ENCODE data around the gene TULP4. TPM values are rescaled to one million over a fixed set of nuclear protein-coding genes. Genes with fewer than 3 reads are reported as not detected.
"Not testable (repeated sequence)": the region's sequence is repeated elsewhere in the genome, so short reads cannot be mapped to it uniquely, and the experiment has no call there.

TULP4 gene
- total RNA-seq, 1 donor from 2014 or later, result 134 TPM

DNA sequence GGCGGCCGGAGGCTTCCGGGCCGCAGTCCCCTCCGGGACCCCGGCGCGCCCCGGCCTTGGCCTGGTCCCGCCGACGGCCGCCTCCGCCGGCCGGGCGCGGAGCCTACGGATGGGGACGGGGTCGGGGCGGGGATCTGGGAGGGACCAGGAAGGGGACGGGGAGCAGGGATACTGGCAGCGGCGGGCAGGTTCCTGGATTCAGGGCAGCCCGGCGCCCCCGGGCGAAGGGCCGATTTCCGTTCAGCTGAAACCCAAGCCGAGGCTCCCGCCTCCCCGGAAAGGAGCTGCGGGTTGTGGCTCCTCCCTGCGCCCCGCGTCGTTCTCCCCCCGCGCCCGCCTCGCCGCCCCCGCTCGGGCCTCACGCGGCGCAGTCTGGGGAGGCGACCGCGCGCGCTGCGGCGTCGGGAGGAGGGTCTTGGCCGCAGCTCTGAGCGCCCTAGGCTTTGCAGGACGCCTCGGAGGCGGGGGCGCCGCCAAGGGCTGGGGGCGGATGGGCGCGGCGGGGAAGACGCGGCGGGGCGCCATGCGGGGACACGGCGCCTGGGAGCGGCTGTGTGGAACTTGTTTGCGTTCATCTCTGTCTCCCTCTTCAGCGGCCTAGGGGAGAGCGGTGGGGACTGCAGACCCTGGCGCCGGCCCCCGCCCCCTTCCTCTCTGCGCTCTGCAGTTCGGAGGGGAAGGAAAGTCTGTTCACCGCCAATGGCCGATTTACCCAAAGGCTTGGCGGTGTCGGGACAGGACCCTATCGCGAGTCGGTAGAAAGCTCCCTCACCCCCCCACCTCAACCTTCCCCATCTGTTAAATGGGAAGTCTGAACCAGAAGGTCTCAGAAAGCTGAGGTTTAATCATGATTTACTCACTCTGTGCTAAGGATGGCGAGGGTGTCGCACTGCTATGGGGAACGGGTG is 224.9 kb downstream of the TULP4 start:
- DNase-seq, result no peak

DNA sequence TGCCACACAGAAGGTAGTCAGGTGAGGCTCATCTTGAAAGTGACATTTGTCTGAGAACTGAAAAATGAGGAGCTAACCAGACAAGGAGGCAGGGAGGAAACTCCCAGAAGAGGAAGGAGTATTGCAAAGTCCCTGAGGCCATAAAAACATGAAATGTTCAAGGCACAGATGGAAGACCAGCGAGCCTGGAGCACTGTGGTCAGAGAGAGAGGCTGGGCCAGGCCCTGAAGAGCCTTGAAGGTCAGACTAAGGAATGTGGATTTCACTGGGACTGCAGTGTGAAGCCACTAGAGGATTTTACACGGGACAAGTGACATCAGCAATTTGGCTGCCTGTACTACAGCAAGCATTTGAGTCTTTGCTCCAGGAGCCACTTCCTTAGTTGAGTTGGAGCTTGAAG is 226.5 kb downstream of the TULP4 start:
- DNase-seq, result no peak

DNA sequence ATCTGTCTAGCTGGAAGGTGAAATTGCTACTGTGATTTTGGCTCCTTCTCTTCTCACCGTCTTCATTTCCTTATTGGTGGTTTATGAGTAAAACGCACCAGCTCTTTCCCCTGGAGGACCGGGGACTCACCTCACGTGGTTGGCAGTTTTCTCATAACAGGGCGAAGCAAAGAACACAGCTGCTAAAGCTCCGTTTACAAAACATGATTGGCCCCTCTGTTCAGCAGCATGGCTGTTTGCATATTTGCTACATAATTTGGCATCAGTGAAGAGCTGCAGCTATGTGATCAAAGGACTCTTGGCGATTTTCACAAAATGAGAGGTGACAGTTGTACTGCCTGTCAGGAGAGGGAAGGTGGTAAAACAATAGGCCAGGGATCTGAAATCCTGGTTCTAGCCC is 227.1 kb downstream of the TULP4 start:
- no peak for DNase-seq

DNA sequence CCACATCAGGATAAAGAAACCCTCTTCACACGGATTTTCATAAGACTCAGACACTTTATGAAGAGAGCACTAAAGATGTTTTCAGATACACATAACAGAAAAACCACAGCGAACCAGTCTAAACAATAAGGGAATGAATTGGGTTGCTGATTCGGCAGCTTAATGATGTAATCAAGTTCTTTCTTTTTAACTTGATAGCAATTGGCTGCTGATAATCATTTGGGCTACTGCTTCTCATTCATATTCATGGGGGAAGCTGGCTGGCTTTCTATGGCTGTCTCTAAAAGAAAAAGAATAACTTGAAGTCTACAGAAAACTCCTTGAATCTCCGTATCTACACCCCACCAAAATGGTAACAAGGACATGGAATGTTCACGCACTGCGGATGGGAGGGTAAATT is 227.6 kb downstream of the TULP4 start:
- DNase-seq, result no peak

DNA sequence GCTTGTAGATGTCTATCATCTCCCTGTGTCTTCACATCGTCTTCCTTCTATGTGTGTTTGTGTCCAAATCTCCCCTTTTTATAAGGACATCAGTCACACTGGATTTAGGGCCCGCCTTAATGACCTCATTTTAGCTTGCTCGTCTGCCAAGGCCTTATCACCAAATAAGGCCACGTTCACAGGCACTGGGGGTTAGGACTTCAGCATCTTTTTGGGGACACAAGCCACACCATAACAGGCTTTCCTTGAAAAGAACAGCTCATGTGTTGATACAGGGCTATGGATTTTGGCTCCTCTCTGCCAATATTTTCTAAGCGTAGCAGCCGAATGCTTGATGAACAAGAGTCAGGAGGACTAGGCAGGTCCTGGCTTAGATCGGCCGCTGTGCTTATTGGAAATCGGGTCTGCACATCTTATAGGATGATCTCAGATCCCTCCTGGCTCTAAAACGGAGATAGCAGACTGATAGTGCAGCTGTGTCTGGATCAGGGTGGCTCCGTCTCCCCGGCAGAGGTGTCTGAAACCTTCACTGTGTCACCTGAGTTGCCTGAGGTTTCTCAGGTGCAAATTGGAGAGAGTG is 231.4 kb downstream of the TULP4 start:
- no peak for DNase-seq

DNA sequence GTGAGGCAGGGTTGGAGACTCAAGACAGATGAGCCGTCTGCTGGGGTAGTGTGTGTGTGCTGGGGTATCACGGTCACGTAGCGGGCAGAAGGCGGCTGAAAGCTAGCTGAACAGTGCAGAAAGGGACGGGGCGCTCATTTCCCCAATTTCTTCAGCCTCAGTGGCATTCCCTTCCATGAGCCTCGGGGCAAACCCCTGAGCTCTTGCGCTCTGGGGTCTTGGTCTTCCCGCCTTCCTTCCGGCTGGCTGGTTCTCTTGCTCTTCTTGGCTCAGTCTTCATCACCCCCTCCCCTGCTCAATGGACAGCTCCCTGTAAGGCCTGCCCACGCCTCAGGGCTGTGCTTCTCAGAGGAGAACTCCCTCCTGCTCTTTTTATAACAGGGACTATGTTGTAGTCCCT is 232.2 kb downstream of the TULP4 start:
- DNase-seq, result no peak

DNA sequence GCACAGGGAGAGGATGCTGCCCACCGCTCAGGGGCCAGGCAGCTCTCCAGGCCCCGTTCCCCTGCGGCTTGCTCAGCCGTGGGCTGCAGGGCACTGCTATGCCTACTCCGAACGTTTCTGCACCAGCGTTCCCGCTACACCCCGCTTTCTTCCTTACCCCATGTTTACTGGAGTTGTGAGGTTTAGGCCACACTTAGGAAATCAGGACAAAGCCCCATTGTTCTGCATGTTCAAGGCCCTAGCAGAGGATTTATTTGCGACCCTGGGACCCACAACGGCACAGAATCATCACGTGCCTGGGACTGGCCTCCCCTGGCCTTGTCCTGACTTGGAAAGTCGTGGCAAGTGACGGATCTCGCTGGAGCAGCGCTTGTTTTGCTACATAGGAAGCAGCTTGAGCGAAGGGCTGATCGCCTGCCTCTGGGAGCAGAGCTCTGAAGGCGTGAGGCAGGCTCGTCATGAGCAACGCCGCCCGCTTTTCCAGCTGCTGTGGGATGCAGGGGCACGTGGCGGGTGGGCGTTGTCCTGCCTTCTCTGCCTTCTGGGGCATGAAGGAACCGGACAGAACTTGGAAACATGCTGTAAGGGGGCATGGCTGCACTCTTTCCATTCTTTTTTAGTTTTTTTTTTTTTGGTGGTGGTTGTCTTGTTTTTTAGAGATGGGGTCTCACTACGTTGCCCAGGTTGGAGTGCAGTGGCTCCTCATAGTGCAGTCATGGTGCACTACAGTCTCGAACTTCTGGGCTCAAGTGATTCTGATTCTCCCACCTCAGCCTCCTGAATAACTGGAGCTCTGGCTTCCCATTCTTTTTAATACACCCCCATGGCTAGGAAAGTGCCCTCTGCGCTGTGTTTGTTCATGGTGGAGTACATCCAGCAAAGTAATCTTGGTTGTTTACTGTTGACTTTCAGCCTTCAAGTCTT is 233.0 kb downstream of the TULP4 start:
- no peak for DNase-seq

DNA sequence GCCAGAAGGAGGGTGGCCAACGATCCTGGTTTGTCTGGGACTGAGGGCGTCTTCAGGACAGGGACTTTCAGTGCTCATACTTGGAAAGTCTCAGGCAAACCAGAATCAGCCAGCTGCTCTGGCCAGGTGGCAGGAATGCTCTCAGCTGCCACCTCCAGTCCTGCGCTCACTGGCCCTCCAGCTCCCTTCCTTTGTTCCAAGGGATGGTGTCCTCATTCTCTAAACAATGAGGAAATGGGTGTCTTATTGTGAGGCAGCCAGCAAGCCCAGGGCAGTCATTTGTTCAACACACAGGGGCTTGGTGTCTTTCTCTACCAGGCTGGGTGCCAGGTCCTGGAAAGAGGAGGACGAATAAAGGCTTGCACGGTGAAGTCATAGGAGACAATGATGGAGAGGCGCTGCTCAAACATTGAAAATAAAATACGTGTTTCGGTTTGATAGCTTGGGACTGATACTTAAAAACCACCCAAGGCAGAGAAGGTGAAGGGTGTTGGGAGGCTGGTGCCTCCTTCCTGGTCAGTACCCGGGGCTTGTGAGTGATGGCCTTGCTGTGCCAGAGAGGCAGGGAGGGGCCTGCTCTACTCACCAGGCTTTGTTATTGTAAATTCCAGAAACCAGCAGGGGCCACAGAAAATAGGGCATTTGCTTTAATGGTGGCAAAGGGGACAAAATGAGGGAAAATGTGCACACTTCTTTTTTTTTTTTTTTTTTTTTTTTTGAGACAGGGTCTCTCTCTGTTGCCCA is 236.3 kb downstream of the TULP4 start:
- no peak for DNase-seq

DNA sequence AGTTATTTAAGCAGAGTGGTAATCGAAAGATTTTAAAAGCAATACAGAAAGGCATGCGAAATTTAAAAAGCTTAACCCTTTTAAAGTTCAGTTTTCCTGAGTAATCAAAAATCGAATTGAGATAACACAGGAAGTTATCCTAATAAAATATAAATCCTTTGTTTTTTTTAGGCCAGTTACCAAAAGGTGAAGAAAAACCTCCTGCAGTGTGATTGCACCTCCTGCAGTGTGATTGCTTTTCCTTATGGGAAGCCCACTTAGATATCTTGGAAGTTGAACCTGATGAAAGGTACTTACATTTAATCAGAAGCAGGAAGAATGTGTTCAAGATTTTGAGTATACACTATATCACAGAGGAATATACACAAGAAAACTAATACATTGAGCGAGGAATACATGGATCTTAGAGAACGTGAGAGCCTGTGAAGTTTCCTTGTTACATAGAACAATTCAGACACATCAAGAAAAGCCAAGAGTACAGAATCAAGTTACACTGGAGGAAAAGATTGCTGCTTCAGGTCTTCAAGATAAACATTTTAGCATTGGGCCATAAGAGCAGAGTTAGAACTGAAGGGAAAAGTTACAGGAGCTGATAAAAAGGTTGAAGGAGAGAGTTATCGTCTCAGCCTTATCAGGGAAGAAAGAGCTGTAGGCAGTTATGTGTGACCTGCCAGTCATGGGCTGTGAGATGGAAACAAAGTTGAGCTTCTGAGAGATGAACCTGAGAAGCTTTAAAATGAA is 240.0 kb downstream of the TULP4 start:
- DNase-seq, result no peak

DNA sequence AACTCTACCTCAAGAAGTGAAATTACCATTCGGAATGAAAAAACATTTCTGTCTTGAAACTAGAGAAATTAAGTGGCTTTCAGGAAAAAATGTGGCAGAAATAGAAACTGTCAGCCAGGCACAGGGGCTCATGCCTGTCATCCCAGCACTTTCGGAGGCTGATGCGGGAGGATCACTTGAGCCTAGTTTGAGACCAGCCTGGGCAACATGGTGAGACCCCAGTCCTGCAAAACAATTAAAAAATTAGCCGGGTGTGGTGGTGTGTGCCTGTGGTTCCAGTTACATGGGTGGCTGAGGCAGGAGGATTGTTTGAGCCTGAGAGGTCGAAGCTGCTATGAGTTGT is 240.5 kb downstream of the TULP4 start:
- no peak for DNase-seq

DNA sequence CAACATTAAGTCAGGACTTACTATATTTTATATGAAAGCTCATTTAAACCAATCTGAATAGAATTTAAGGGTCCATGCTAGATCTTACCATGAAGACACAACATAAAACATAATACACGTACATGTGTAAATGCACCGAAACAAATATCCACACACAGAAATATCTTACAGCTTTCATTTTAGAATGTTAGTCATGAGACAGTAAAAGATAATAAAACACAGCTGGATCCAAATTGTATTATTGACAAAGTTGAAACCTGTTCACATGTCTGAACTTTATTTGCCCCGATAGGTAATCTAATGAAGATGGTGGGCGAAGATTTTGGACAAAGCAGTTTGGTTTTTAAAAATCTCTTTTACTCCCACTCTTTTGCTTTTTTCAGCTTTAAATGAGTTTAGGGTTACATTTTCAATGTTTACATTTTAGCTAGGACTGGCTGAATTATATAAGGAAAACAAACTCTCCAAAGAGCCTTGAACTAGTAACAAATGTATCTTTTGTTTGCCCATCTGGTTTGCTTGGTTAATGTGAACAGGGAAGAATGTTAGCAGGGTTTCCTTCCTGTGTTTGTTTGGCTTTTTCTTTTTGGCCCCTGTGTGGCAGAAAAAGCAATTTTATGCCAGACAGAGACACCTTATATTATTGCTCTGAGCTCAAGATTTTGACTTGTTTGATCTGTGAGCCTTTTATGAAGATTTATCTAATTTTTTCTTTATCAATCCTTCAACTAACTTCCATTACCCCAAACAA is 242.5 kb downstream of the TULP4 start:
- peak; percentile 74 for DNase-seq

DNA sequence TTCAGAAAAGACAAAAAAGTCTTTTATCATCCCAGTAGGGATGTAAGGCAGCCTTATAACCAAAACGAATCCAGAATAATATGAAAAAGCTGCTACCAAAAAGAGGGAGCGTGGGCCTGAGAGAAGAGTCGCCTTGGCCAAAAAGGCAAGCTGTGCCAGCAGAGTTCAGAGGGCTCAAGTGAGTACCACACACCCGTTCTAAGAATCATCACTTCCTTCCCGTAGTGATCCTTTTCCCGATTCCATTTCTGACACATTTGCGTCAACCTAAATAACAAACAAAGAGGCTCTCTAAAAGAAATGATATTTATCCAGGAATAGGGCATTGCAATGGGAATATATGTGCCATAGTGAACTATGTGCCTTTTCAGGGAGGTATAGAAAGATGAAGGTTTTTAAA is 243.8 kb downstream of the TULP4 start:
- DNase-seq, result peak; percentile 86

DNA sequence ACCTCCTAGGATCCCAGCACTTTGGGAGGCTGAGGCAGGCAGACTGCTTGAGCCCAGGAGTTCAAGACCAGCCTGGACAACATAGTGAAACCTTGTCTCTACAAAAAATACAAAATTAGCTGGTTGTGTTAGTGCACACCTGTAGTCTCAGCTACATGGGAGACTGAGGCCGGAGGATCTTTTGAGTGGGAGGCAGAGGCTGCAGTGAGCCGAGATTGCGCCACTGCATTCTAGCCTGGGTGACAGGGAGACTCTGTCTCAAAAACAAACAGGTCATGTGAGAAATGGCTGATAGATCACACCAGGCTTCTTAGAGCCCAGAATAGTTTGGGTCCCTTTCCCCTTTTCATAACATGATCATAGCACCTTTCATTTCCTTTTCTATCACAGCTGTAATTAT is 244.8 kb downstream of the TULP4 start:
- not testable (repeated sequence) for DNase-seq

DNA sequence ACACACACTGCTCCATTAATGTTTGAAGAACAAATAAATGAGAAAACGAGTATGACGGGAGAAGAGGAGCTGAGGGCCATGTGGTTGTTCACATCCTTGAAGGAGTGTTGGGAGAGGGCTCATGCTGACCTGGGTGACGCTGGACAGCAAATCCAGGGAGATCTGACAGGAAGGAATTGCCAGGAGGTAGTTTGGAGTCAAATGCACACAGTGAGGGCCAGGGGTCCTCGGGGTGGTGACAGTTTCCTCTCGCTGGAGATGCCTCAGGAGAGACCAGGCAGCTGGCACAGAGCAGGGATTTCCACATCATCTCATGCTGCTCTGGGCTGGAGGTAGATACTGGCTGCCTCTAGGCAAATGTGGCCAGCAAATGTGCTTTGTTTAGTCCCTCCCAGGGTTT is 245.7 kb downstream of the TULP4 start:
- DNase-seq, result no peak

DNA sequence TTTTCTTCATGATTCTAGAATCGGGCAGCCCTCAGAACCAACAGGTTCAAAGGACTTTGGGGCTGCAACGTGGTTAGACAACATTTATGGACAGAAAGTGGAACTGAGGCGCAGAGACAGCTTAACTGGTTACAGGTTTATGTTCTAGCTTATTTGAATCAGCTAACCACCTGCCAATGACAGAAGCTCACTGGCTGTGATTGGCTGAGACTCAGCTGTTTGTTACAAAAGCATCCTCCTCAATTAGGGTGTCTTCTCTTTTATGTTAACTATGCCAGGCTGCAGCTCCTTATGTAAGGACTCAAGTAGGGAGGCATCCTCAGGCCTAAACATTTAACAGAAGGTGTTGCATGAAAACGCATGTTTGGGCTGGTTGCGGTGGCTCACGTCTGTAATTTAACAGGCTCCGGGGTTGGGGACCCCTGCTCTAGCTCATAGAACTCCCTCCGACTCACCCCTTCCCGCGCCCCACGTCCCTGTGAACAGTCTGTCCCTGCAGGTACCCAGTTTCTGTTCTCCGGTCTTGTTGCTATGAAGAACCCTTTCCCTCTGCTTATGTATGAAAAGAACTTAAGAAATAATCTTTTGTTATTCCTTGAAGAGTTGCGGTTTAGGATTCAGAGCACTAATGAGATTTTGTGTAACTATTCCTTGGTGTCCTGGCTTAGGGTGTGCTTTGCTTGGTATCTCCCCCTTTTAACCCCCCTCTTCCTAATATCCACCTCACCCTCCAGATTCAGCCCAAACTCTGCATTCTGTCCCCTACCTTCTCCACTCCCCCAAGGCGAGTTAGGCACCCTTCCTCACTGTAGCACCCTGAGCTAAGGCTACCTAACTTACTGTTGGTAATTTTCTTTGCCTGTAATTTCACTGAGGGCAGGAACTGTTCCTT is 246.4 kb downstream of the TULP4 start:
- DNase-seq, result no peak

DNA sequence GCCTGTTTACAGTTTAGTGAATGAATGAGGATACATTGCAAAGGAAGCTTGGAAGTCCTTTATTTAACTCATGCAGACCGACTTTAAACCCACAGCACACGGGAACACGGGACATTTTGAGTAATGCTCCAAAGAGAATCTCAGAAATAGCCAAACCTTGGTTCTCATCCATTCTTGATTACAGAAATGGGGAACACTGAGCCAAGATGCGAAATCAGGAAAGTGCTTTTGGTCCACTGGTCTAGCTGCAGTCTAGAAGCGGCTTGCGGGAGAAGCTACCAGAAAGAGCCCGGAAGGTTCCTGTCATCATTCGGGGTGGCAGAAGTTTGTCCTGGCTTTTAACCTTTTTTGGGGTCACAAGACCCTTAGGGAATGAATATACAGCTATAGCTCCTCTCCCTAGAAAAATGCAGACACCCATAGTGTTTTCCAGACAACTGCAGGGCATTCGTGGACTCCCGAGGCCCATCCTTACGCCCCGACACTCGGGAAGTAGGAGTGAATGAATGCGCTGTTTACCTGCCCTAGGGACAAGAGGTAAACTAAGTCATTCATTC is 247.2 kb downstream of the TULP4 start:
- DNase-seq, result no peak

DNA sequence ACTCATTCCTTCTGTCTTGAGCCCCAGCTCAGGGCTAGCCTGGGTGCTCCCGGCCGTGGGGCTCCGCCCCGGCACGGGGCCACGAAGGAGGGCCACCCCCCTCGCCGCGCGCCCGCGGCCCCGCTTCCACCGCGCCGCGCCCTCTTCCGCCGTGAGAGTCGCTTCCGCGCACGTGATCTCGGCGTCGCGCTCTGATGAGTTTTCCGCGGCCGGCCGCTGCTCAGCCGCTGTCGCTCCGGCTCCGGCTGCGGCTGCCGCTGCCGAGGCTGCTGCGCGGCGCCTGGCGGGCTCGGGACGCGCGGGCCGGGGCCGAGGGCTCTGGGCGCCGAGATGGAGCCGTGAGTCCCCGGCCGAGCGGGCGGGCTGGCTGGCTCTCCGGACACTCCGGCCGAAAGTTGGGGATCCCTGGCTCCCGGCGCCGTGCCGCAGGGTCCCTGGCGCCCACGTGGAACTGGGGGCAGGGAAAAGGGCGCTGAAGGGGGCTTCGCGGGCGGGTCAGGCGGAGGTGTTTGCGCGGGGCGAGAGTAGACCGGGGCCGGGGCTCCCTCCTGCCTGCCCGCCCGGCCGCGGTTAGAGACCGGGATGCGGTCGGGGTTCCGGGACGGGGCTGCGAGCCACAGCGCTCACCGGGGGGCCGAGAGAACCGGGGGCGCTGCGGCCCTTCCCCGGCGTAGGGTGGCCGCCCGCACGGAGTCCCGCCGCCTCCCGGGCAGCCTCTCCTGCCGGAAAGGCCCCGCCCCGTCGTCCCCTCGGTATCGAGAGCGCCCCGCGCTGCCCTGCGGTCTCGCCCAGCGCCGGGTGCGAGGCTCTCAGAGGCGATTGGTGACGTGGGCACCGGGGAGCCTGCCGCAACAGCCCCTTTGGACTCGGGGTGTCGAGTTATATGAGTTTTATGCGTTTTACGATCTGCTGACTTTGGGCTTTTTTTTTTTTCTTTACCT is 247.9 kb downstream of the TULP4 start, which contains the start of gene TMEM181:
Gene TMEM181, plus strand, starts transcription at position 197 of the 941 bp plus-strand sequence. Its CDS starts 134 bp downstream, at position 331.
- peak; percentile 89 for DNase-seq

DNA sequence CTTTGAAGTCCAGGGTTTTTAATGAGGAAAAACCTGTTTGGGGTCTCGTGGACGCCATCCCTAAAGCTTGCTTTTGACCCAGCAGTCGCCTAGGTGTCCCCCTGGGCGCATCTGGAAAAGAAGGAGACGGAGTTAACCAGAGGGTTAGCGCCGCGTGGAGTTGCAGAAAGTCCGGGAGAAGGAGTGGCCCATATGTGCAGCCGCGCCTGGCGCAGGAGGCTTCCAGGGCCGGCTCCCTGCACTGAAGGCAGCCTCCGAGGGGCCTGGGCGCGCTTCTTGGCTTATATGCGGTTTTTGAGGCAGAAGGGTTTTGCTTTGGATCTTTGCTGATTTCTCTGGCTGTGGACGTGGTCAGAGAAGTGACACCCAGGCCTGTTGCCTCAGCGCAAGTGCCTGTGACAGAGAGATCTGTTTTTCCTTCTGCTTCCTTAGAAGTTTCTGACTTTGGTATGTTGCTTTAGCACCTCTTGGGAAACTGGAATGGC is 248.6 kb downstream of the TULP4 start:
- peak; percentile 35 for DNase-seq

All from dermis blood vessel endothelial cell (primary cell).